CD14-positive monocyte (primary cell): ENCODE data around the gene STRAP. TPM values are rescaled to one million over a fixed set of nuclear protein-coding genes. Genes with fewer than 3 reads are reported as not detected.
A peak's percentile ranks its signal among the peaks of the same experiment; 100 is the strongest.

Source experiments
- DNase-seq, 3 donors: peaks; one replicate each; pipeline ENCODE4 v3.0.0-alpha.2; 2011 to 2022
- H2AFZ ChIP-seq: 2 replicates; pipeline ENCODE4 v1.6.0; 2012; ENCODE audit warnings: mild to moderate bottlenecking, low read depth, low read length, inconsistent platforms; ENCODE audit not compliant: insufficient read depth, poor library complexity, severe bottlenecking
- H3K27ac ChIP-seq, 2 donors: 1 replicate in 1 of 2; 2 replicates in 1 of 2; pipeline ENCODE4 v1.5.1; 2012 to 2013; ENCODE audit warnings: low read length in 2 of 2, control low read depth in 1 of 2, inconsistent platforms in 1 of 2, low read depth in 1 of 2, mild to moderate bottlenecking in 1 of 2
- H3K27me3 ChIP-seq, 2 donors: one replicate each; pipeline versions ENCODE4 v1.6.0 to v1.6.1; 2011 to 2013; ENCODE audit warnings: low read length in 2 of 2; ENCODE audit not compliant: control insufficient read depth in 2 of 2, insufficient read depth in 2 of 2
- H3K36me3 ChIP-seq, 2 donors: replicated peaks in 1 of 2; 1 replicate in 1 of 2; 2 replicates in 1 of 2; pipeline versions ENCODE4 v1.5.1 to v1.6.1; 2012 to 2013; ENCODE audit warnings: low read length in 2 of 2, control low read depth in 1 of 2, inconsistent platforms in 1 of 2, mild to moderate bottlenecking in 1 of 2; ENCODE audit not compliant: insufficient read depth in 2 of 2, control insufficient read depth in 1 of 2
- H3K4me1 ChIP-seq, 2 donors: 1 replicate in 1 of 2; 2 replicates in 1 of 2; pipeline versions ENCODE4 v1.5.1 to v1.6.1; 2012 to 2013; ENCODE audit warnings: low read length in 2 of 2, control low read depth in 1 of 2, inconsistent platforms in 1 of 2, mild to moderate bottlenecking in 1 of 2, moderate library complexity in 1 of 2; ENCODE audit not compliant: insufficient read depth in 2 of 2, control insufficient read depth in 1 of 2
- H3K4me2 ChIP-seq: replicated peaks from 2 replicates; pipeline ENCODE3; 2012; ENCODE audit warnings: low read length, moderate library complexity, mild to moderate bottlenecking; ENCODE audit not compliant: poor library complexity, severe bottlenecking; ENCODE audit errors: extremely low read depth
- H3K4me3 ChIP-seq, 3 experiments: fragments of 200-600 bp in 1 of 3; sonication (generic) in 1 of 3; replicated peaks in 1 of 3; 1 replicate in 2 of 3; 2 replicates in 1 of 3; pipeline ENCODE4 v1.5.1; 2011 to 2013; ENCODE audit warnings: low read length in 3 of 3, mild to moderate bottlenecking in 3 of 3, control low read depth in 2 of 3, low read depth in 2 of 3, inconsistent platforms in 1 of 3, moderate library complexity in 1 of 3
- H3K79me2 ChIP-seq: 2 replicates; pipeline ENCODE4 v1.6.0; 2012; ENCODE audit warnings: mild to moderate bottlenecking, control low read depth, inconsistent platforms, low read length, moderate library complexity; ENCODE audit not compliant: insufficient read depth
- H3K9ac ChIP-seq: 2 replicates; pipeline ENCODE4 v1.6.0; 2017; ENCODE audit warnings: low read length, mild to moderate bottlenecking; ENCODE audit not compliant: insufficient read depth, poor library complexity, severe bottlenecking
- H3K9me3 ChIP-seq, 2 donors: replicated peaks in 1 of 2; 1 replicate in 1 of 2; 2 replicates in 1 of 2; pipeline versions ENCODE4 v1.5.1 to v1.6.1; 2012 to 2013; ENCODE audit warnings: low read length in 2 of 2, control low read depth in 1 of 2; ENCODE audit not compliant: control insufficient read depth in 1 of 2, insufficient read depth in 1 of 2
- H4K20me1 ChIP-seq: 2 replicates; pipeline ENCODE4 v1.6.0; 2012; ENCODE audit warnings: mild to moderate bottlenecking, low read length, control low read depth, moderate library complexity; ENCODE audit not compliant: insufficient read depth
- H3K27ac Mint-ChIP-seq, 7 donors: one replicate each; pipeline ENCODE4 v1.8.0; 2020; ENCODE audit warnings: mild to moderate bottlenecking in 7 of 7, mixed read lengths in 7 of 7, moderate library complexity in 6 of 7, inconsistent platforms in 2 of 7
- H3K27me3 Mint-ChIP-seq, 3 donors: one replicate each; pipeline ENCODE4 v1.8.0; 2021 to 2022; ENCODE audit warnings: low read depth in 3 of 3, mild to moderate bottlenecking in 3 of 3, mixed read lengths in 3 of 3, moderate library complexity in 3 of 3, inconsistent platforms in 1 of 3
- H3K36me3 Mint-ChIP-seq, 2 donors: one replicate each; pipeline ENCODE4 v1.8.0; 2020; ENCODE audit warnings: mixed read lengths in 2 of 2, inconsistent platforms in 1 of 2, mild to moderate bottlenecking in 1 of 2
- H3K4me1 Mint-ChIP-seq: one replicate; pipeline ENCODE4 v1.8.0; 2020; ENCODE audit warnings: mild to moderate bottlenecking, mixed read lengths
- H3K4me3 Mint-ChIP-seq, 2 donors: one replicate each; pipeline ENCODE4 v1.8.0; 2020; ENCODE audit warnings: mild to moderate bottlenecking in 2 of 2, mixed read lengths in 2 of 2, moderate library complexity in 1 of 2
- H3K9me3 Mint-ChIP-seq, 7 donors: one replicate each; pipeline ENCODE4 v1.8.0; 2020 to 2022; ENCODE audit warnings: mixed read lengths in 7 of 7, mild to moderate bottlenecking in 6 of 7, moderate library complexity in 6 of 7, inconsistent platforms in 2 of 7
- CTCF ChIP-seq: fragments of 200-600 bp; IDR thresholded peaks from one replicate; pipeline ENCODE4 v1.8.0; 2022; ENCODE audit warnings: antibody characterized with exemption, mild to moderate bottlenecking
- WGBS: methylation state at CpG from one replicate; pipeline ENCODE4 v1.1.5; 2013; ENCODE audit warnings: missing lambda C conversion rate; ENCODE audit not compliant: insufficient coverage; 5-methylcytosine and 5-hydroxymethylcytosine counted together
- intact Hi-C, 2 donors: fragments of 100-400 bp; cut with micrococcal nuclease; formaldehyde crosslinking; loops; one replicate each; pipeline versions ENCODE4 v1.15.0 to v1.15.1; 2023
- polyA plus RNA-seq, 3 donors: library from polyadenylated mRNA; depleted of rRNA in 1 of 3; unstranded in 2 of 3; stranded (reverse) in 1 of 3; fragments of 300-500 nt in 2 of 3; fragments of >200 nt in 1 of 3; fragmentation: Illumina TruSeq in 2 of 3; gene quantifications; 1 replicate in 2 of 3; 2 replicates in 1 of 3; pipeline ENCODE4 v1.2.3, GENCODE V29; 2012 to 2021

STRAP gene
- polyA plus RNA-seq, 3 donors, result 53.7 to 111 (median 98.2) TPM

GRCh38 chr12:15886372-15887042 lies 4.3 kb downstream of the STRAP start:
- H3K79me2 ChIP-seq, result peaks cover 74% of the 10 kb centered on the region
- H3K27me3 Mint-ChIP-seq, result peaks cover 0 to 6% (median 2%) of the 10 kb centered on the region in 3 donors
- DNase-seq, result no peak
- H3K4me3 Mint-ChIP-seq, result no peak overlapping the region
- peaks cover 27% of the 10 kb centered on the region for H4K20me1 ChIP-seq
- no peak overlapping the region for H3K4me2 ChIP-seq
- H3K9me3 ChIP-seq, result no peaks in the 10 kb centered on the region
- no peaks in the 10 kb centered on the region for H3K9me3 Mint-ChIP-seq
- no peak overlapping the region for H3K9ac ChIP-seq
- no peak overlapping the region for H2AFZ ChIP-seq
- peaks cover 16 to 21% of the 10 kb centered on the region in 2 donors for H3K4me1 ChIP-seq
- intact Hi-C loops, result no loop called here
- no peaks in the 10 kb centered on the region for H3K27me3 ChIP-seq
- H3K27ac ChIP-seq, result peak overlapping the region in 1 of 2 donors; percentile 32
- peak overlapping the region in 3 of 7 donors; percentile 30 to 67 (median 51) for H3K27ac Mint-ChIP-seq
- H3K4me3 ChIP-seq, result no peak overlapping the region
- TF ChIP-seq CTCF, result no peak
- WGBS, result no CpG with 5 or more reads among the region's 7 CpGs
- H3K36me3 Mint-ChIP-seq, result peaks cover 56 to 60% of the 10 kb centered on the region in 2 donors
- H3K36me3 ChIP-seq, result peaks cover 28 to 66% of the 10 kb centered on the region in 2 donors
- H3K4me1 Mint-ChIP-seq, result peaks cover 30% of the 10 kb centered on the region

- H2AFZ ChIP-seq, result no peak overlapping the region
- peaks cover 30 to 71% of the 10 kb centered on the region in 2 donors for H3K36me3 ChIP-seq
- peaks cover 73% of the 10 kb centered on the region for H3K79me2 ChIP-seq
- WGBS, result 100% methylated on average over 1 of the region's 5 CpGs
- no peaks in the 10 kb centered on the region for H3K27me3 ChIP-seq
- intact Hi-C loops, result no loop called here
- H4K20me1 ChIP-seq, result peaks cover 27% of the 10 kb centered on the region
- no peak for TF ChIP-seq CTCF
- H3K27me3 Mint-ChIP-seq, result peaks cover 0 to 6% (median under 1%) of the 10 kb centered on the region in 3 donors
- H3K4me1 Mint-ChIP-seq, result peaks cover 26% of the 10 kb centered on the region
- H3K27ac ChIP-seq, result peak overlapping the region in 1 of 2 donors; percentile 32
- H3K36me3 Mint-ChIP-seq, result peaks cover 59 to 66% of the 10 kb centered on the region in 2 donors
- no peak overlapping the region for H3K4me2 ChIP-seq
- H3K9me3 ChIP-seq, result no peaks in the 10 kb centered on the region
- H3K27ac Mint-ChIP-seq, result peak overlapping the region in 2 of 7 donors; percentile 51 to 63
- H3K9ac ChIP-seq, result no peak overlapping the region
- H3K4me3 Mint-ChIP-seq, result no peak overlapping the region
- peaks cover 14 to 17% of the 10 kb centered on the region in 2 donors for H3K4me1 ChIP-seq
- H3K4me3 ChIP-seq, result no peak overlapping the region
- no peak for DNase-seq
- no peaks in the 10 kb centered on the region for H3K9me3 Mint-ChIP-seq
These were observed 5.0 kb downstream of the STRAP start for GRCh38 chr12:15887043-15887817.
